GM12864 (cell line): ENCODE data around the gene SLC7A6.

Experiments used
- DNase-seq: peaks from one replicate; pipeline ENCODE4 v3.0.0-alpha.2; 2011; ENCODE audit warnings: low read depth
- H3K4me3 ChIP-seq: 2 replicates; pipeline ENCODE4 v1.5.1; 2011; ENCODE audit warnings: mild to moderate bottlenecking, low read depth, low read length, control low read depth
- TF ChIP-seq, protein P1 (sequence below): IDR thresholded peaks from 2 replicates; pipeline ENCODE4 v1.5.1; 2011; ENCODE audit warnings: low read depth, mild to moderate bottlenecking, moderate library complexity, low read length, control low read depth, inconsistent platforms; ENCODE audit errors: missing control alignments

The SLC7A6 gene

DNA sequence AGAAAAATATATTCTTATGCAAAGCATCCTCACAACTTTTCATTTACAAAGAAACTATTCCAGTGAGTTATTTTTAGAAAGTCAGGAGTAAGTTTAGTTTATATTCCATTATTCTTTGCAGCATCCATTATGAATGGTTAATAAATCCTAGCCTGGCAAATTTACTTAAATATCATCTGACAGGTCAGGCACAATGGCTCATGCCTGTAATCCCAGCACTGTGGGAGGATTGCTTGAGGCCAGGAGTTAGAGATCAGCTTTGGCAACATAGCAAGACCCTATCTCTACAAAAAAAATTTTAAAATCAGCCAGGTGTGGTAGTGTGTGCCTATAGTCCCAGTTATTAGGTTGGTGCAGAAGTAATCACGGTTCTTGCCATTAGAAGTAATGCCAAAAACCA lies 41.3 kb upstream of the SLC7A6 start:
- no peak overlapping the region for H3K4me3 ChIP-seq
- TF ChIP-seq, protein P1, sequence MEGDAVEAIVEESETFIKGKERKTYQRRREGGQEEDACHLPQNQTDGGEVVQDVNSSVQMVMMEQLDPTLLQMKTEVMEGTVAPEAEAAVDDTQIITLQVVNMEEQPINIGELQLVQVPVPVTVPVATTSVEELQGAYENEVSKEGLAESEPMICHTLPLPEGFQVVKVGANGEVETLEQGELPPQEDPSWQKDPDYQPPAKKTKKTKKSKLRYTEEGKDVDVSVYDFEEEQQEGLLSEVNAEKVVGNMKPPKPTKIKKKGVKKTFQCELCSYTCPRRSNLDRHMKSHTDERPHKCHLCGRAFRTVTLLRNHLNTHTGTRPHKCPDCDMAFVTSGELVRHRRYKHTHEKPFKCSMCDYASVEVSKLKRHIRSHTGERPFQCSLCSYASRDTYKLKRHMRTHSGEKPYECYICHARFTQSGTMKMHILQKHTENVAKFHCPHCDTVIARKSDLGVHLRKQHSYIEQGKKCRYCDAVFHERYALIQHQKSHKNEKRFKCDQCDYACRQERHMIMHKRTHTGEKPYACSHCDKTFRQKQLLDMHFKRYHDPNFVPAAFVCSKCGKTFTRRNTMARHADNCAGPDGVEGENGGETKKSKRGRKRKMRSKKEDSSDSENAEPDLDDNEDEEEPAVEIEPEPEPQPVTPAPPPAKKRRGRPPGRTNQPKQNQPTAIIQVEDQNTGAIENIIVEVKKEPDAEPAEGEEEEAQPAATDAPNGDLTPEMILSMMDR, result no peak
- DNase-seq, result no peak

DNA sequence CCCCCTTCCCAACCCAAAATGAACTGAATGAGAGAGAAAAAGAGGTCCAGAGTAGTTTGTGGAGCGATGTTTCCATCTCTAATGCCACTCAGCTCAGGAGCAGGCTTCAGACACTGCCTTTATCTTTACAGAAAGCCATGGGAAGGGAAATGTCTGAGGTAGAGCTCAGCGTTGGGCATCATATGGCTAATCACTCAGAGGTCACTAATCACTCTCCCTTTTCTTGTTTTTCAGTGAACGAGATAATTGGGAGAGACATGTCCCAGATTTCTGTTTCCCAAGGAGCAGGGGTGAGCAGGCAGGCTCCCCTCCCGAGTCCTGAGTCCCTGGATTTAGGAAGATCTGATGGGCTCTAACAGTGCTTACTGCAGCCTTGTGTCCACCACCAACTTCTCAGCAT lies 38.2 kb upstream of the SLC7A6 start:
- no peak overlapping the region for H3K4me3 ChIP-seq
- TF ChIP-seq, protein P1, result no peak
- no peak for DNase-seq

DNA sequence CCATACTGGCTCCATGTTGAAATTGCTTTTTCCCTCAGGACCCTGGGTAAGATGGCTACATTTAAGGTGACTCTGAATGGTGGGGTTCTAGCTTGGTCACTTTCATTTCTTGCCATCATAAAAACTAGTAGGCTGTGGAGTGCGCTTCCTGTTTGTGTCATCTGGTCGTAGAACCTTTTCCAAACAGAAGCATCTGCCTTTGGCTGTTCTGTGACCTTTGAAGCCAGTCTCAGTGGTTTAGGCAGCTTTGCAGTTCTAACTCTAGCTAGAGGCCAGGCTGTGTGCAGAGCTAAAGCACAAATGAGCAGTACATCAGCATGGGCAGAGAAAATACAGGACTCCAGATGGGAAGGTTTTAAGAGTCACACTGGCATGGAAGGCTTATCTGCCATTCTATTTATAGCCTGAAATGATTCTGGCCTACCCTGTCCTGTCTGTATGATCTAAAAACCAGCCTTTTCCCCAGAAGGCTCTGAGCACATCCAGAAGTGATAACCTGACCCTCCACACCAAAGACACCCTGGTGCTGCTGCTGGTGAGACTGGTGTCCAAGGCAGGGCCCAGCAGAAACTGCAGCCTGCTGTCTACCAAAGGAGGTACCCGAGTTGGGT lies 37.0 kb upstream of the SLC7A6 start:
- no peak for DNase-seq
- H3K4me3 ChIP-seq, result no peak overlapping the region
- TF ChIP-seq, protein P1, result no peak

GRCh38 chr16:68227850-68228553 lies 36.3 kb upstream of the SLC7A6 start:
- DNase-seq, result no peak
- no peak overlapping the region for H3K4me3 ChIP-seq
- TF ChIP-seq, protein P1, result peak; percentile 15

GRCh38 chr16:68228652-68229051 lies 35.7 kb upstream of the SLC7A6 start:
- no peak overlapping the region for H3K4me3 ChIP-seq
- no peak for DNase-seq

DNA sequence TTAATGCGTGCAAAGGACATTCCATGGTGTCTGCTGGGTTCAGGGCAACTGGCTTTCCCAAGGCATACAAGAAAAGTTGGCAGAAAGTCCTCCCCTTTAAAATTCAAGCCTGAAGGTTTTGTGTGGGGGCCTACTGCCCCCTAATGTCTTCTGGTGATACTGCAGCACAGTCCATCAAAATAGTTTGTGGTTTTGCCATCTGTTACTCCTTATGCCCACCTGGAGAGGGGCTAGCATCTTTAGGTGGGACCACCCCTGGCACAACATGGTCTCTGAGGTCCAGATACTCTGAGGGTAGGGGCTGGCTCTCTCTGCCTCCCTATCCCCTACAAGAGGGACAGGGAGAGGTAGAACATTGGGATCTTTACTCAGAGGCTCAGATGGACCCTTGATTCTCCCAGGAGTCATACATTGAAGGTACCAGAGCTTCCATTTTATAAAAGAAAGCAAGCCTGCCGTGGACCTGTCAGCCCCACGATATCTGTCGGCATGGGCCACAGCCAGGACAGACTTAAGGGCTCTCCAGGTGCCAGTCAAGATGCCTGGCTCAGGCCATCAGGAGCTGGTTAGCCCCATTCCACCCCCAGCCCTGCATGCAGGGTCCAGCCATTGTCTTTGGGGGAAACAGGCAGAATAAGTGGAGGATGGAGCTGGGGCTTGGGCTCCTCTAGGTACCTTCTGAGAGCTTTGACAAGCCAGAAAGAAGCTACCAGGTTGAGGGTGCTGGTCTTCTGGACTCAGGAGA lies 34.7 kb upstream of the SLC7A6 start:
- TF ChIP-seq, protein P1, result peak; percentile 93
- H3K4me3 ChIP-seq, result no peak overlapping the region
- DNase-seq, result no peak

More at GRCh38 chr16:68228652-68229051, 35.7 kb upstream of the SLC7A6 start:
- TF ChIP-seq, protein P1, result no peak
